Endothelial cell of umbilical vein (primary cell): ENCODE measurements around the gene PODNL1. TPM values are rescaled to one million over a fixed set of nuclear protein-coding genes. Genes with fewer than 3 reads are reported as not detected.

Source experiments
- BruUV-seq: library from RNA; stranded (reverse); fragments of 400-500 nt; replicated peaks from 2 replicates; lab custom pipeline; 2021; lab: Mats Ljungman, UMichigan
- CTCF ChIA-PET: fragments of 300-600, 350-600 bp; sonication (Branson Sonifier 250); formaldehyde crosslinking; loops from one replicate; lab custom pipeline; 2021; ENCODE audit warnings: antibody characterized with exemption, inconsistent platforms; lab: Charles Lee
- POLR2A ChIA-PET: fragments of 300-600, 350-600 bp; sonication (Branson Sonifier 250); formaldehyde crosslinking; loops from one replicate; lab custom pipeline; 2021; ENCODE audit warnings: antibody characterized with exemption, inconsistent platforms; lab: Charles Lee
- DNase-seq: peaks from one replicate; pipeline ENCODE4 v3.0.0-alpha.2; 2011; ENCODE audit warnings: low read depth, low spot score
- FAIRE-seq: peaks from 2 replicates; lab custom pipeline; 2011; peaks lifted over from hg19 to GRCh38; lab: Jason Lieb, UNC
- H2AFZ ChIP-seq: 2 replicates; pipeline ENCODE4 v1.6.0; 2012; ENCODE audit warnings: low read depth, low read length, control low read depth, inconsistent platforms
- H3K27ac ChIP-seq: 2 replicates; pipeline ENCODE4 v1.5.1; 2011; ENCODE audit warnings: low read depth, mild to moderate bottlenecking, control low read depth, low read length, moderate library complexity; ENCODE audit not compliant: insufficient read depth
- H3K27me3 ChIP-seq, 2 experiments: 2 replicates each; pipeline versions ENCODE4 v1.6.0 to v1.6.1; 2011; ENCODE audit warnings: low read length in 2 of 2, mixed read lengths in 1 of 2; ENCODE audit not compliant: control insufficient read depth in 2 of 2, insufficient read depth in 2 of 2
- H3K36me3 ChIP-seq, 2 experiments: 2 replicates in 1 of 2; 3 replicates in 1 of 2; pipeline ENCODE4 v1.5.1; 2011; ENCODE audit warnings: low read length in 2 of 2, mild to moderate bottlenecking in 1 of 2, moderate library complexity in 1 of 2; ENCODE audit not compliant: control insufficient read depth in 2 of 2, insufficient read depth in 2 of 2; ENCODE audit errors: extremely low read depth in 1 of 2
- H3K4me1 ChIP-seq: 3 replicates; pipeline ENCODE4 v1.5.1; 2011; ENCODE audit warnings: mild to moderate bottlenecking, low read length; ENCODE audit not compliant: control insufficient read depth, insufficient read depth; ENCODE audit errors: extremely low read depth
- H3K4me2 ChIP-seq: 2 replicates; pipeline ENCODE4 v1.6.1; 2011; ENCODE audit warnings: low read length, control low read depth, mixed read lengths; ENCODE audit not compliant: insufficient read depth
- H3K4me3 ChIP-seq, 3 experiments: fragments of 200-600 bp in 1 of 3; sonication (generic), shearing (Covaris generic) in 1 of 3; replicated peaks in 1 of 3; 2 replicates each; pipeline ENCODE4 v1.5.1; 2011 to 2016; ENCODE audit warnings: control low read depth in 3 of 3, low read length in 3 of 3, mild to moderate bottlenecking in 2 of 3, inconsistent platforms in 1 of 3, low read depth in 1 of 3, moderate library complexity in 1 of 3; ENCODE audit not compliant: insufficient read depth in 1 of 3
- H3K79me2 ChIP-seq: 2 replicates; pipeline ENCODE4 v1.6.0; 2012; ENCODE audit warnings: low read length, inconsistent platforms; ENCODE audit not compliant: control insufficient read depth, insufficient read depth
- H3K9ac ChIP-seq: replicated peaks from 2 replicates; pipeline ENCODE3; 2011; ENCODE audit warnings: low read length, control low read depth; ENCODE audit not compliant: insufficient read depth; ENCODE audit errors: extremely low read depth
- H3K9me1 ChIP-seq: replicated peaks from 3 replicates; pipeline ENCODE4 v1.6.0; 2011; ENCODE audit warnings: mild to moderate bottlenecking, low read length; ENCODE audit not compliant: control insufficient read depth, insufficient read depth; ENCODE audit errors: extremely low read depth
- H3K9me3 ChIP-seq: replicated peaks from 2 replicates; pipeline ENCODE4 v1.5.1; 2012; ENCODE audit warnings: low read length, inconsistent platforms; ENCODE audit not compliant: control insufficient read depth, insufficient read depth
- H4K20me1 ChIP-seq: replicated peaks from 2 replicates; pipeline ENCODE3; 2011; ENCODE audit warnings: mild to moderate bottlenecking, low read length; ENCODE audit not compliant: control insufficient read depth, insufficient read depth; ENCODE audit errors: extremely low read depth
- EZH2 ChIP-seq: IDR thresholded peaks from 2 replicates; pipeline ENCODE4 v1.6.1; 2012; ENCODE audit warnings: borderline replicate concordance, low read depth, mild to moderate bottlenecking, moderate library complexity, low read length, inconsistent platforms; ENCODE audit not compliant: severe bottlenecking
- FOS ChIP-seq: IDR thresholded peaks from 2 replicates; pipeline ENCODE4 v1.6.1; 2011; ENCODE audit warnings: mild to moderate bottlenecking, low read length, moderate library complexity, borderline replicate concordance; ENCODE audit not compliant: insufficient read depth
- GATA2 ChIP-seq: IDR thresholded peaks from 2 replicates; pipeline ENCODE4 v1.7.0; 2011; ENCODE audit warnings: low read depth, mild to moderate bottlenecking, moderate library complexity, mixed read lengths, low read length; ENCODE audit not compliant: insufficient read length, insufficient read depth
- JUN ChIP-seq: IDR thresholded peaks from 2 replicates; pipeline ENCODE4 v1.6.1; 2011; ENCODE audit warnings: borderline replicate concordance, low read depth; ENCODE audit not compliant: insufficient read length, insufficient read depth
- MYC ChIP-seq: IDR thresholded peaks from one replicate; pipeline ENCODE4 v1.6.1; 2011; ENCODE audit warnings: mild to moderate bottlenecking, low read depth, low read length
- POLR2A ChIP-seq: IDR thresholded peaks from 2 replicates; pipeline ENCODE4 v1.6.1; 2012; ENCODE audit warnings: low read depth, mild to moderate bottlenecking, control low read depth, low read length
- POLR2AphosphoS5 ChIP-seq: IDR thresholded peaks from 2 replicates; pipeline ENCODE4 v1.6.1; 2012; ENCODE audit warnings: low read depth, mild to moderate bottlenecking, control low read depth, low read length, moderate library complexity; ENCODE audit not compliant: insufficient read depth
- dilution Hi-C: fragments of 300-500 bp; cut with MboI; formaldehyde crosslinking; loops from one replicate; pipeline ENCODE4 v1.15.0; 2019; ENCODE audit warnings: low sequenced_read_pairs; ENCODE audit not compliant: extremely low pct_ligation_motif_present
- intact Hi-C: fragments of 100-400 bp; cut with micrococcal nuclease; formaldehyde crosslinking; loops from one replicate; pipeline ENCODE4 v1.10.0; 2022
- polyA plus RNA-seq, 4 experiments: library from polyadenylated mRNA; depleted of rRNA in 3 of 4; stranded (reverse) in 3 of 4; unstranded in 1 of 4; fragments of >200 nt; gene quantifications; 2 replicates each; pipeline versions ENCODE4 v1.2.1 to v1.2.3, GENCODE V29; 2011 to 2012; ENCODE audit warnings: missing spikeins in 1 of 4
- total RNA-seq: library from RNA; stranded (reverse); gene quantifications from 2 replicates; pipeline ENCODE4 v1.2.3, GENCODE V29; 2021
- TF ChIP-seq, protein P1 (sequence below), 2 donors: IDR thresholded peaks; 1 replicate in 1 of 2; 2 replicates in 1 of 2; pipeline ENCODE4 v1.5.1; 2011; ENCODE audit warnings: low read length in 2 of 2, mild to moderate bottlenecking in 2 of 2, moderate library complexity in 2 of 2, control low read depth in 1 of 2, inconsistent platforms in 1 of 2, low read depth in 1 of 2; ENCODE audit not compliant: insufficient read depth in 1 of 2; ENCODE audit errors: extremely low read depth in 1 of 2
- TF ChIP-seq, protein P2 (sequence below): IDR thresholded peaks from 2 replicates; pipeline ENCODE4 v1.6.1; 2011; ENCODE audit not compliant: insufficient read depth, insufficient read length

PODNL1 gene
- total and polyA plus RNA-seq, 2 donors (not counting 3 experiments of a cell fraction or from before 2014, with no cell fraction given) = 0.21 TPM; not detected in 1

GRCh38 chr19:13986348-13986904 lies 48.2 kb upstream of the PODNL1 start:
- H3K27me3 ChIP-seq = no peaks in the 10 kb centered on the region
- peak overlapping the region in 1 of 3 experiments; percentile 15 for H3K4me3 ChIP-seq
- ChIA-PET POLR2A (interaction anchor here (1.4 kb wide), 1 partner anchor 30 kb away, joined by 3 read pairs; no protein-coding TSS in a partner anchor), CTCF (interaction anchor here (0.5 to 1.7 kb wide), 2 partner anchors 12 to 63 kb away, joined by 3 read pairs; no protein-coding TSS in a partner anchor)
- H3K79me2 ChIP-seq = no peaks in the 10 kb centered on the region
- no peaks in the 10 kb centered on the region for H4K20me1 ChIP-seq
- H3K9me3 ChIP-seq = no peaks in the 10 kb centered on the region
- H3K27ac ChIP-seq = peak overlapping the region; percentile 84
- DNase-seq (peak; percentile 90), FAIRE-seq (peak; percentile 97)
- no TSS peak for BruUV-seq
- H3K4me1 ChIP-seq = peaks cover 22% of the 10 kb centered on the region
- intact Hi-C loops = loop anchor here (1.0 to 2.0 kb wide), 4 partner anchors 8 to 46 kb away; partner anchors contain the start of genes DCAF15 and RFX1
- peaks cover 0 to 2% of the 10 kb centered on the region in 2 experiments for H3K36me3 ChIP-seq
- peak overlapping the region; percentile 65 for H3K9ac ChIP-seq
- dilution Hi-C loops = no loop called here
- TF ChIP-seq, protein P1, sequence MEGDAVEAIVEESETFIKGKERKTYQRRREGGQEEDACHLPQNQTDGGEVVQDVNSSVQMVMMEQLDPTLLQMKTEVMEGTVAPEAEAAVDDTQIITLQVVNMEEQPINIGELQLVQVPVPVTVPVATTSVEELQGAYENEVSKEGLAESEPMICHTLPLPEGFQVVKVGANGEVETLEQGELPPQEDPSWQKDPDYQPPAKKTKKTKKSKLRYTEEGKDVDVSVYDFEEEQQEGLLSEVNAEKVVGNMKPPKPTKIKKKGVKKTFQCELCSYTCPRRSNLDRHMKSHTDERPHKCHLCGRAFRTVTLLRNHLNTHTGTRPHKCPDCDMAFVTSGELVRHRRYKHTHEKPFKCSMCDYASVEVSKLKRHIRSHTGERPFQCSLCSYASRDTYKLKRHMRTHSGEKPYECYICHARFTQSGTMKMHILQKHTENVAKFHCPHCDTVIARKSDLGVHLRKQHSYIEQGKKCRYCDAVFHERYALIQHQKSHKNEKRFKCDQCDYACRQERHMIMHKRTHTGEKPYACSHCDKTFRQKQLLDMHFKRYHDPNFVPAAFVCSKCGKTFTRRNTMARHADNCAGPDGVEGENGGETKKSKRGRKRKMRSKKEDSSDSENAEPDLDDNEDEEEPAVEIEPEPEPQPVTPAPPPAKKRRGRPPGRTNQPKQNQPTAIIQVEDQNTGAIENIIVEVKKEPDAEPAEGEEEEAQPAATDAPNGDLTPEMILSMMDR (IDR thresholded peaks at IDR 0.05; ENCODE audit: extremely low read depth in 1 of 2, insufficient read depth in 1 of 2, low read depth in 1 of 2, low read length in 2 of 2) = no peak
- TF ChIP-seq, protein P2, sequence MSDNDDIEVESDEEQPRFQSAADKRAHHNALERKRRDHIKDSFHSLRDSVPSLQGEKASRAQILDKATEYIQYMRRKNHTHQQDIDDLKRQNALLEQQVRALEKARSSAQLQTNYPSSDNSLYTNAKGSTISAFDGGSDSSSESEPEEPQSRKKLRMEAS = no peak
- TF ChIP-seq GATA2 (no peak), MYC (no peak), EZH2 (no peak), POLR2A (peak; percentile 58), FOS (peak; percentile 46), POLR2AphosphoS5 (peak; percentile 92), JUN (no peak)
- peak overlapping the region; percentile 81 for H3K4me2 ChIP-seq
- peak overlapping the region; percentile 84 for H2AFZ ChIP-seq
- no peaks in the 10 kb centered on the region for H3K9me1 ChIP-seq
